DND-41 (cell line): ENCODE measurements around the gene CELF1.

Source experiments
- EZH2 ChIP-seq: IDR thresholded peaks from 3 replicates; pipeline ENCODE4 v1.6.1; 2012; ENCODE audit warnings: borderline replicate concordance, low read depth, mild to moderate bottlenecking, moderate library complexity, low read length, inconsistent platforms; ENCODE audit not compliant: severe bottlenecking
- TF ChIP-seq, protein P1 (sequence below): IDR thresholded peaks from 2 replicates; pipeline ENCODE4 v1.5.1; 2012; ENCODE audit warnings: borderline replicate concordance, low read length, moderate library complexity, mild to moderate bottlenecking; ENCODE audit not compliant: poor library complexity, severe bottlenecking; ENCODE audit errors: extremely low read depth

- TF ChIP-seq, protein P1, sequence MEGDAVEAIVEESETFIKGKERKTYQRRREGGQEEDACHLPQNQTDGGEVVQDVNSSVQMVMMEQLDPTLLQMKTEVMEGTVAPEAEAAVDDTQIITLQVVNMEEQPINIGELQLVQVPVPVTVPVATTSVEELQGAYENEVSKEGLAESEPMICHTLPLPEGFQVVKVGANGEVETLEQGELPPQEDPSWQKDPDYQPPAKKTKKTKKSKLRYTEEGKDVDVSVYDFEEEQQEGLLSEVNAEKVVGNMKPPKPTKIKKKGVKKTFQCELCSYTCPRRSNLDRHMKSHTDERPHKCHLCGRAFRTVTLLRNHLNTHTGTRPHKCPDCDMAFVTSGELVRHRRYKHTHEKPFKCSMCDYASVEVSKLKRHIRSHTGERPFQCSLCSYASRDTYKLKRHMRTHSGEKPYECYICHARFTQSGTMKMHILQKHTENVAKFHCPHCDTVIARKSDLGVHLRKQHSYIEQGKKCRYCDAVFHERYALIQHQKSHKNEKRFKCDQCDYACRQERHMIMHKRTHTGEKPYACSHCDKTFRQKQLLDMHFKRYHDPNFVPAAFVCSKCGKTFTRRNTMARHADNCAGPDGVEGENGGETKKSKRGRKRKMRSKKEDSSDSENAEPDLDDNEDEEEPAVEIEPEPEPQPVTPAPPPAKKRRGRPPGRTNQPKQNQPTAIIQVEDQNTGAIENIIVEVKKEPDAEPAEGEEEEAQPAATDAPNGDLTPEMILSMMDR, result no peak
- no peak for TF ChIP-seq EZH2
Observed at GRCh38 chr11:47466701-47467250, 86.2 kb downstream of the CELF1 start.
